Esophagus squamous epithelium (tissue), 4 donors: Measurements from ENCODE around the gene GRIK1.

Source experiments
- POLR2A ChIP-seq, 4 donors: fragments of 450-650 bp; IDR thresholded peaks; one replicate each; pipeline ENCODE4 v1.6.1; 2017; ENCODE audit warnings: antibody characterized with exemption in 4 of 4, mild to moderate bottlenecking in 4 of 4, moderate library complexity in 3 of 4
- TF ChIP-seq, protein P1 (sequence below), 6 experiments: fragments of 450-650 bp in 4 of 6; fragments of 200-600 bp in 2 of 6; sonication (generic) in 2 of 6; IDR thresholded peaks; one replicate each; pipeline ENCODE4 v1.5.1; 2016 to 2019; ENCODE audit warnings: antibody characterized with exemption in 6 of 6, mild to moderate bottlenecking in 4 of 6, moderate library complexity in 4 of 6

DNA sequence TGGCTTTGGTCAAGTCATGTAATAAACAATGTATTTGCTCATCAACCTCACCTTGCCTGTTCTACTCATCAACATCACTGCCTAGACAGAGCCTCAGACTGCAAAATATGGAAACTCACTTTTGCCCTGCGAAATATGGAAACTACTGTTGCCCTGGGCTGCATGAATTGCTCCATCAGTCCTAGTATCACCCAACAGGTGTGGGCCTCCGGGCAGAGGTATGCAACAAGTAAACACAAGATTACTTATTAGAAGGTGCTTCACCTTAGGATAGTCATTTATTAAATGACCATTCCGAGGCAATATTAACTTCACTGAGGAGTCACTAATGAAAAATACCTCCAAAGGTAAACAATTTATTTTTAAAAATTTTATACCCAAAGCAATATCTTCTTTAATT is 354.3 kb downstream of the GRIK1 start:
- TF ChIP-seq, protein P1, sequence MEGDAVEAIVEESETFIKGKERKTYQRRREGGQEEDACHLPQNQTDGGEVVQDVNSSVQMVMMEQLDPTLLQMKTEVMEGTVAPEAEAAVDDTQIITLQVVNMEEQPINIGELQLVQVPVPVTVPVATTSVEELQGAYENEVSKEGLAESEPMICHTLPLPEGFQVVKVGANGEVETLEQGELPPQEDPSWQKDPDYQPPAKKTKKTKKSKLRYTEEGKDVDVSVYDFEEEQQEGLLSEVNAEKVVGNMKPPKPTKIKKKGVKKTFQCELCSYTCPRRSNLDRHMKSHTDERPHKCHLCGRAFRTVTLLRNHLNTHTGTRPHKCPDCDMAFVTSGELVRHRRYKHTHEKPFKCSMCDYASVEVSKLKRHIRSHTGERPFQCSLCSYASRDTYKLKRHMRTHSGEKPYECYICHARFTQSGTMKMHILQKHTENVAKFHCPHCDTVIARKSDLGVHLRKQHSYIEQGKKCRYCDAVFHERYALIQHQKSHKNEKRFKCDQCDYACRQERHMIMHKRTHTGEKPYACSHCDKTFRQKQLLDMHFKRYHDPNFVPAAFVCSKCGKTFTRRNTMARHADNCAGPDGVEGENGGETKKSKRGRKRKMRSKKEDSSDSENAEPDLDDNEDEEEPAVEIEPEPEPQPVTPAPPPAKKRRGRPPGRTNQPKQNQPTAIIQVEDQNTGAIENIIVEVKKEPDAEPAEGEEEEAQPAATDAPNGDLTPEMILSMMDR (IDR thresholded peaks at IDR 0.05): no peak
- TF ChIP-seq POLR2A (IDR thresholded peaks at IDR 0.05): no peak
